Measurements from ENCODE around the gene CADM3. TPM values are rescaled to one million over a fixed set of nuclear protein-coding genes. Genes with fewer than 3 reads are reported as not detected.

The CADM3 gene
- total and polyA plus RNA-seq, 12 donors = 0.81 to 4.3 (median 2.2) TPM

- no peak overlapping the region for H3K4me3 ChIP-seq
- TF ChIP-seq CTCF (IDR thresholded peaks at IDR 0.05) = no peak
- intact Hi-C loops (cut with DNase I) = no loop called here
- no peak overlapping the region for H3K27ac ChIP-seq
- H3K9me3 ChIP-seq = no peaks in the 10 kb centered on the region
- H3K36me3 ChIP-seq = no peaks in the 10 kb centered on the region
- H3K4me1 ChIP-seq = no peaks in the 10 kb centered on the region
- DNase-seq = no peak
- ATAC-seq = no peak
- WGBS, 2 donors = 66 to 67% methylated on average over 6 of the region's 6 CpGs
- peaks cover 0 to 63% (median 50%) of the 10 kb centered on the region in 7 donors for H3K27me3 ChIP-seq
These were observed 32.2 kb downstream of the CADM3 start for GRCh38 chr1:159203610-159204009.

- Histone ChIP-seq H3K9me3 (no peaks in the 10 kb centered on the region), H3K27ac (peak within 1 kb of the TSS in 3 of 10 donors; percentile 9 to 36 (median 36)), H3K4me1 (no peaks in the 10 kb centered on the region), H3K36me3 (no peaks in the 10 kb centered on the region), H3K27me3 (peaks cover 0 to 71% (median 57%) of the 10 kb centered on the region in 7 donors), H3K4me3 (peak within 1 kb of the TSS in 5 of 10 donors; percentile 14 to 35 (median 26))
- WGBS, 2 donors = 23 to 39% methylated on average over 13 of the region's 13 CpGs
- DNase-seq (no peak), ATAC-seq (peak in 4 of 8 donors; percentile 29 to 55 (median 40))
- TF ChIP-seq CTCF (IDR thresholded peaks at IDR 0.05) = no peak
- intact Hi-C loops (cut with DNase I) = loop anchor here in 1 of 10 donors (5.0 kb wide), 1 partner anchor 32 kb away; the partner anchor contains the start of gene CADM3
These were observed 33.0 kb downstream of the CADM3 start, which contains the start of gene ACKR1 for GRCh38 chr1:159204161-159205141. ACKR1 (plus strand) TSS chr1:159204875; CDS start chr1:159204960, 85 bp downstream.

- 42 to 48% methylated on average over 6 of the region's 6 CpGs for WGBS, 2 donors
- no peak for TF ChIP-seq CTCF (IDR thresholded peaks at IDR 0.05)
- Histone ChIP-seq H3K36me3 (no peaks in the 10 kb centered on the region), H3K4me1 (no peaks in the 10 kb centered on the region), H3K27me3 (peaks cover 0 to 78% (median 57%) of the 10 kb centered on the region in 7 donors), H3K9me3 (no peaks in the 10 kb centered on the region), H3K27ac (peak overlapping the region in 2 of 10 donors; percentile 36), H3K4me3 (peak overlapping the region in 5 of 10 donors; percentile 14 to 35 (median 26))
- intact Hi-C loops (cut with DNase I) = loop anchor here in 1 of 10 donors (5.0 kb wide), 1 partner anchor 33 kb away; the partner anchor contains the start of gene CADM3
- no peak for DNase-seq
- ATAC-seq = no peak
These were observed 33.8 kb downstream of the CADM3 start for GRCh38 chr1:159205225-159205624.

GRCh38 chr1:159206110-159206509, 34.7 kb downstream of the CADM3 start:
- ATAC-seq (no peak), DNase-seq (no peak)
- Histone ChIP-seq H3K27ac (peak overlapping the region in 2 of 10 donors; percentile 31 to 36), H3K4me1 (peaks cover 0 to 4% (median under 1%) of the 10 kb centered on the region in 9 donors), H3K36me3 (no peaks in the 10 kb centered on the region), H3K4me3 (peak overlapping the region in 4 of 10 donors; percentile 14 to 35 (median 28)), H3K27me3 (peaks cover 0 to 76% (median 60%) of the 10 kb centered on the region in 7 donors), H3K9me3 (no peaks in the 10 kb centered on the region)
- TF ChIP-seq CTCF (IDR thresholded peaks at IDR 0.05) = no peak
- intact Hi-C loops (cut with DNase I) = loop anchor here in 2 of 10 donors (2.0 to 5.0 kb wide), 2 partner anchors 34 to 73 kb away; partner anchors contain the start of gene CADM3 (in 1 of the 2)
- 87 to 89% methylated on average over 4 of the region's 4 CpGs for WGBS, 2 donors

Measured in heart right ventricle (tissue), 16 donors.